K562 (cell line): Measurements from ENCODE around the gene PDGFA. TPM values are rescaled to one million over a fixed set of nuclear protein-coding genes. Genes with fewer than 3 reads are reported as not detected.

Experiments
- CREB3 ChIP-seq: fragments of 450-650 bp; conservative IDR thresholded peaks from 2 replicates; pipeline ENCODE4 v1.6.1; 2016; ENCODE audit warnings: missing genetic modification characterization, low read depth, mild to moderate bottlenecking, missing compliant biosample characterization, moderate library complexity
- CXXC5 ChIP-seq: fragments of 250-450 bp; sonication (Bioruptor Pico); IDR thresholded peaks from 2 replicates; pipeline ENCODE4 v1.8.0; 2022; ENCODE audit warnings: inconsistent platforms, mild to moderate bottlenecking, moderate library complexity
- ESRRB ChIP-seq: fragments of 250-450 bp; sonication (Bioruptor Pico); IDR thresholded peaks from 2 replicates; pipeline ENCODE4 v1.5.0; 2020; ENCODE audit warnings: mild to moderate bottlenecking, moderate library complexity, borderline replicate concordance
- ETV6 ChIP-seq, 3 experiments: fragments of 150-350 bp in 1 of 3; sonication (generic) in 1 of 3; formaldehyde crosslinking in 1 of 3; IDR thresholded peaks; 2 replicates each; pipeline versions ENCODE4 v1.6.1 to v1.8.0; 2014 to 2022; ENCODE audit warnings: borderline replicate concordance in 2 of 3, low read depth in 2 of 3, antibody characterized with exemption in 1 of 3, low read length in 1 of 3, mild to moderate bottlenecking in 1 of 3, missing genetic modification reagents in 1 of 3
- HMBOX1 ChIP-seq: sonication (generic); IDR thresholded peaks from 2 replicates; pipeline ENCODE4 v1.6.1; 2016
- KLF16 ChIP-seq: IDR thresholded peaks from 2 replicates; pipeline ENCODE4 v1.6.1; 2016; ENCODE audit warnings: antibody characterized with exemption
- L3MBTL2 ChIP-seq: fragments of 450-650 bp; IDR thresholded peaks from 2 replicates; pipeline ENCODE4 v1.6.1; 2016; ENCODE audit warnings: mild to moderate bottlenecking, moderate library complexity
- MAFK ChIP-seq: IDR thresholded peaks from 2 replicates; pipeline ENCODE4 v1.6.1; 2011; ENCODE audit warnings: low read length, improper control_type of control experiment
- NR2C1 ChIP-seq, 2 experiments: fragments of 450-650 bp; IDR thresholded peaks; 2 replicates each; pipeline ENCODE4 v1.6.1; 2017; ENCODE audit warnings: mild to moderate bottlenecking in 2 of 2, antibody characterized with exemption in 1 of 2, inconsistent platforms in 1 of 2, missing compliant biosample characterization in 1 of 2, missing genetic modification characterization in 1 of 2
- NR3C1 ChIP-seq: sonication (generic); formaldehyde crosslinking; IDR thresholded peaks from 2 replicates; pipeline ENCODE4 v1.8.1; 2022; ENCODE audit warnings: missing genetic modification reagents
- SMAD2 ChIP-seq: fragments of 150-350 bp; IDR thresholded peaks from 2 replicates; pipeline ENCODE4 v1.6.1; 2014; ENCODE audit warnings: low read depth, mild to moderate bottlenecking, low read length
- SREBF2 ChIP-seq: sonication (generic); formaldehyde crosslinking; IDR thresholded peaks from 2 replicates; pipeline ENCODE4 v1.4.0; 2020; ENCODE audit warnings: mild to moderate bottlenecking, missing genetic modification reagents
- ZNF197 ChIP-seq: fragments of 200-800 bp; sonication (Bioruptor generic); IDR thresholded peaks from 2 replicates; pipeline ENCODE4 v1.6.1; 2016; ENCODE audit warnings: low read depth, missing genetic modification characterization, missing compliant biosample characterization
- ZNF280A ChIP-seq: fragments of 450-650 bp; IDR thresholded peaks from 2 replicates; pipeline ENCODE4 v1.6.1; 2018; ENCODE audit warnings: mild to moderate bottlenecking, low read depth; ENCODE audit not compliant: partially characterized antibody
- ZNF347 ChIP-seq: fragments of 450-650 bp; formaldehyde crosslinking; IDR thresholded peaks from 2 replicates; pipeline ENCODE4 v1.4.0; 2020; ENCODE audit warnings: low read depth, mild to moderate bottlenecking, moderate library complexity
- ZNF398 ChIP-seq: fragments of 250-450 bp; sonication (Bioruptor Pico); IDR thresholded peaks from 2 replicates; pipeline ENCODE4 v1.8.0; 2021; ENCODE audit warnings: moderate library complexity, mild to moderate bottlenecking, inconsistent platforms
- ZNF75A ChIP-seq: fragments of 450-650 bp; formaldehyde crosslinking; IDR thresholded peaks from 2 replicates; pipeline ENCODE4 v1.4.0; 2020; ENCODE audit warnings: mild to moderate bottlenecking
- polyA plus RNA-seq, 8 experiments: library from polyadenylated mRNA; depleted of rRNA in 4 of 8; stranded (reverse) in 5 of 8; unstranded in 3 of 8; fragments of >200 nt; fragmentation: Nextera tagmentation in 2 of 8; fragmentation: Illumina TruSeq in 1 of 8; extraction: Ambion mirVana in 2 of 8; extraction: Trizol in 1 of 8; gene quantifications; 2 replicates each; pipeline versions ENCODE4 v1.2.1 to v1.2.3, GENCODE V29; 2011 to 2014; ENCODE audit warnings: inconsistent platforms in 1 of 8, missing spikeins in 1 of 8
- total RNA-seq, 7 experiments: library from RNA; depleted of rRNA in 6 of 7; stranded (reverse); fragments of >200 nt in 6 of 7; fragmentation: Illumina TruSeq in 2 of 7; extraction: Trizol in 2 of 7; gene quantifications; 2 replicates each; pipeline versions ENCODE4 v1.2.1 to v1.2.3, GENCODE V29; 2011 to 2021; ENCODE audit warnings: low replicate concordance in 1 of 7
- TF ChIP-seq, protein P1 (sequence below): sonication (generic); formaldehyde crosslinking; IDR thresholded peaks from 2 replicates; pipeline ENCODE4 v1.8.1; 2022; ENCODE audit warnings: missing genetic modification reagents

The PDGFA gene
- total and polyA plus RNA-seq, 9 of the 15 experiments (the other 6 are each of a cell fraction or from before 2014, with no cell fraction given), result 2.5 to 10.2 (median 4.6) TPM

GRCh38 chr7:471866-472639 is 47.6 kb downstream of the PDGFA start (continued):
- TF ChIP-seq, protein P1, sequence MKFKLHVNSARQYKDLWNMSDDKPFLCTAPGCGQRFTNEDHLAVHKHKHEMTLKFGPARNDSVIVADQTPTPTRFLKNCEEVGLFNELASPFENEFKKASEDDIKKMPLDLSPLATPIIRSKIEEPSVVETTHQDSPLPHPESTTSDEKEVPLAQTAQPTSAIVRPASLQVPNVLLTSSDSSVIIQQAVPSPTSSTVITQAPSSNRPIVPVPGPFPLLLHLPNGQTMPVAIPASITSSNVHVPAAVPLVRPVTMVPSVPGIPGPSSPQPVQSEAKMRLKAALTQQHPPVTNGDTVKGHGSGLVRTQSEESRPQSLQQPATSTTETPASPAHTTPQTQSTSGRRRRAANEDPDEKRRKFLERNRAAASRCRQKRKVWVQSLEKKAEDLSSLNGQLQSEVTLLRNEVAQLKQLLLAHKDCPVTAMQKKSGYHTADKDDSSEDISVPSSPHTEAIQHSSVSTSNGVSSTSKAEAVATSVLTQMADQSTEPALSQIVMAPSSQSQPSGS, result no peak
- TF ChIP-seq ZNF398 (CRISPR knock-in tag) (no peak), ZNF280A (no peak), NR2C1 (IDR thresholded peaks at IDR 0.05) (no peak), NR2C1 (tag; IDR thresholded peaks at IDR 0.05) (no peak), CREB3 (tag) (no peak), L3MBTL2 (peak; percentile 96), NR3C1 (CRISPR knock-in tag) (no peak), SMAD2 (no peak), MAFK (peak; percentile 76), ZNF197 (CRISPR knock-in tag) (0 out of 2 replicates have a peak, but pooled peaks have one; percentile 56), KLF16 (no peak), CXXC5 (CRISPR knock-in tag) (peak; percentile 59), HMBOX1 (no peak), ESRRB (CRISPR knock-in tag) (no peak), ZNF347 (CRISPR knock-in tag) (no peak), ZNF75A (CRISPR knock-in tag) (no peak), ETV6 (IDR thresholded peaks at IDR 0.05; ENCODE audit: borderline replicate concordance in 1 of 2, low read depth in 2 of 2, low read length in 1 of 2) (peak in 1 of 2 experiments; percentile 54; a peak in 1 of 4 replicates), ETV6 (CRISPR knock-in tag; IDR thresholded peaks at IDR 0.05; ENCODE audit: borderline replicate concordance) (0 out of 2 replicates have a peak, but pooled peaks have one; percentile 17), SREBF2 (no peak)
